Cardiac fibroblast (primary cell): ENCODE data around the gene ZNF207.

Experiments used
- DNase-seq, 2 donors: peaks; one replicate each; pipeline versions ENCODE4 v3.0.0 to v3.0.0-alpha.2; 2010; ENCODE audit warnings: low read depth in 2 of 2
- H3K4me3 ChIP-seq, 2 donors: replicated peaks in 1 of 2; 1 replicate in 1 of 2; 2 replicates in 1 of 2; pipeline ENCODE4 v1.5.1; 2011; ENCODE audit warnings: low read depth in 2 of 2, low read length in 2 of 2, mild to moderate bottlenecking in 2 of 2, moderate library complexity in 1 of 2
- TF ChIP-seq, protein P1 (sequence below): IDR thresholded peaks from one replicate; pipeline ENCODE4 v1.5.1; 2011; ENCODE audit warnings: low read depth, mild to moderate bottlenecking, low read length, inconsistent platforms

The ZNF207 gene

DNA sequence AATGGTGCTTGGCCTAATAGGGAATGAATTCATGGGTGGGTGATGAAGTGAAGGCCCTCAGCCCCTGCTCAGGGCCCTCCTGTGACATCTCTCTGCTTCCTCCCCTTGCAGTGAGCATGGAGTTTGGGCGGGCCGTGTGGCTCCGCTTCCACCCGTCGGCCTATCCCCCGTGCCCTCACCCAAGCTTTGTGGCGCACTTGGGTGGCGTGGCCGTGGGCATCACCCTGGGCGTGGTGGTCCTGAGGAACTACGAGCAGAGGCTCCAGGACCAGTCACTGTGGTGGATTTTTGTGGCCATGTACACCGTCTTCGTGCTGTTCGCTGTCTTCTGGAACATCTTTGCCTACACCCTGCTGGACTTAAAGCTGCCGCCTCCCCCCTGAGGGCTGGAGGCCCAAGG, 29.1 kb upstream of the ZNF207 start:
- TF ChIP-seq, protein P1, sequence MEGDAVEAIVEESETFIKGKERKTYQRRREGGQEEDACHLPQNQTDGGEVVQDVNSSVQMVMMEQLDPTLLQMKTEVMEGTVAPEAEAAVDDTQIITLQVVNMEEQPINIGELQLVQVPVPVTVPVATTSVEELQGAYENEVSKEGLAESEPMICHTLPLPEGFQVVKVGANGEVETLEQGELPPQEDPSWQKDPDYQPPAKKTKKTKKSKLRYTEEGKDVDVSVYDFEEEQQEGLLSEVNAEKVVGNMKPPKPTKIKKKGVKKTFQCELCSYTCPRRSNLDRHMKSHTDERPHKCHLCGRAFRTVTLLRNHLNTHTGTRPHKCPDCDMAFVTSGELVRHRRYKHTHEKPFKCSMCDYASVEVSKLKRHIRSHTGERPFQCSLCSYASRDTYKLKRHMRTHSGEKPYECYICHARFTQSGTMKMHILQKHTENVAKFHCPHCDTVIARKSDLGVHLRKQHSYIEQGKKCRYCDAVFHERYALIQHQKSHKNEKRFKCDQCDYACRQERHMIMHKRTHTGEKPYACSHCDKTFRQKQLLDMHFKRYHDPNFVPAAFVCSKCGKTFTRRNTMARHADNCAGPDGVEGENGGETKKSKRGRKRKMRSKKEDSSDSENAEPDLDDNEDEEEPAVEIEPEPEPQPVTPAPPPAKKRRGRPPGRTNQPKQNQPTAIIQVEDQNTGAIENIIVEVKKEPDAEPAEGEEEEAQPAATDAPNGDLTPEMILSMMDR: no peak

DNA sequence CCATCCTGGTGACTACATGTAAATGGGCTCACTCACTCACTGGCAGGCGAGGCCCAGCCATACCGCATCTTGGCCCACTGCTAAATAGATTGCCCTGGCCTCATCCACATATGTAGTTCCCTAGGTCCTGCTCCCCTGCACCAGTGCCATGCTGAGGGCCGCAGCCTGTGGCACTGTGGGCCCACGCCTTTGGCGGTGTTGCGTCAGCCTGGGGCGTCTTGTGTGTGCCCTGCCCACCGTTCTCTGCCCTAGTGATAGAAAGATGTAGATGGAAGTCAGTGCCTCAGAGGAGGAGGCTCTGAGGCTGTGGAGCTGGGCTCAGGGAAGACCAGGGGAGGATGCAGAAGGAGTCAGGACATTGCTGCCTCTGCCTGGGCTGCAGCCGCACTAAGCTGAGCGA, 26.9 kb upstream of the ZNF207 start:
- no peak overlapping the region for H3K4me3 ChIP-seq
- TF ChIP-seq, protein P1: no peak
- DNase-seq: no peak

More for the DNA sequence above, 29.1 kb upstream of the ZNF207 start:
- no peak for DNase-seq
- H3K4me3 ChIP-seq: no peak overlapping the region

DNA sequence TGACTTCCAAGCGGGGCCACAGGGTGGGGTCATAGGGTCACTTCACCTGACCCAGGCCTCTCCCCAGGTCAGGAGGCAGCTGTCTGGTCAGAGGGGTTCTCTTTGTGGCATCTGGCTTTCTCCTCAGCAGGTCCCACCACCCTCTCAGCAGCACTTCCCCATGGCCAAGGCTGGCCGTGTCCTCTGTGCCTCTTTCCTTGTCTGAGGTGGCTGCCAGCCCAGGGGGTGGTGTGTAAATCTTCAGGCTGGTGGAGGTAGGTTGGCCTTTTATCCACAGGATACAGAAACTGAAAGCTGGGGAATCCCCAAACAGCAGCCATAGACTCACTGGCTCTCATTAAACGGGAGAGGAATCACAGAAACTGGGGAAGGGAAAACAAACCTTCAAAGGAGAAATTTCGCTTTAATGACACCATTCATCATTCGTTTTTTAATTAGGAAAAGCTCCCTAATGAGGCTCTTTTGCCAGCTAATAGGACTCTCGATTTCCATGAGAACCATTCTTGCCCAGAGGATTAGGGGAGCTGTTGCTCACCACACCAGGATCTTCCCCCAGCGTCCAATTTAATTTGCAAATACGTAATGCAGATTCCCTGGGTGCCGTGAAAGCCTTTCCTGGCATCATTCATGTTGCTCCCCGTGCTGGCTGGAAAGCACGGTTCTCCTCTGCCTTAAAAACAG, 26.0 kb upstream of the ZNF207 start:
- peak in 1 of 2 donors; percentile 19 for DNase-seq
- H3K4me3 ChIP-seq: no peak overlapping the region
- TF ChIP-seq, protein P1: no peak

DNA sequence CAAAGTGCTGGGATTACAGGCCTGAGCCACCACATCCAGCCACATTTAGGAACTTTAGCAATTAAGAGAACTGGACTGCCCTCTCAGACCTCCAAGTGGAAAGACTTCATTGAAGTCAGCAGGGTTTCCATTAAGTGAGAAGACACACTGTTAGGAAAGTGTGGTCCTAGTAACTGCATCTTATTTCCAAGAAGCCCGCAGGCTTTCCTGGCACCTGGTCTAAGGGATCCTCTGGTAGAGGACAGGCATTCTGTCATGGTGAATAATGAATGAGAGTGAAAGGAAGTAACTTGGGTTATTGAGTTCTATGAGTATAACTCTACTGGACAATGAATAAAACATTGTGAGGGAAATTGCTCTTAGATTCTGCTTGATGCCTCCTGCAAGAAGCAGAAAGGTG, 22.0 kb upstream of the ZNF207 start:
- DNase-seq: no peak
- H3K4me3 ChIP-seq: no peak overlapping the region
- TF ChIP-seq, protein P1: no peak

DNA sequence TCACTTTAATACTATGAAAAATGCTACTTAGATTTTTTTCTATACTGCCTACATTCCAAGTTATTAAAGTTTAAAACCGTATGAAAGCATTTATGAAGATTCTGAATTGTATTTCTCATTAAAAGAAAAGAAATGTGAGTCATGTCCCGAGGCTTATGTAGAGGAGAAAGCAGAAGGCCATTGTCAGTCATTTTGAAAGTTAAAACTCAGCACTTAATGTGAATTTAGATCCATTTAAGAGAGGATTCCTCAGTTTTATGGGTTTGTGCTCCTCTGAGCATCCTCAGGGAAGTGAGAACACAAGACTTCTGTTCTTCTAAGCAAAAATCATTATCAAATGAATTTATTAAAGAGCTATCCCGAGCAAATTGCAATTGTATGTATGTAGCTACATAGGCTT, 19.8 kb upstream of the ZNF207 start:
- TF ChIP-seq, protein P1: no peak
- H3K4me3 ChIP-seq: no peak overlapping the region
- no peak for DNase-seq

DNA sequence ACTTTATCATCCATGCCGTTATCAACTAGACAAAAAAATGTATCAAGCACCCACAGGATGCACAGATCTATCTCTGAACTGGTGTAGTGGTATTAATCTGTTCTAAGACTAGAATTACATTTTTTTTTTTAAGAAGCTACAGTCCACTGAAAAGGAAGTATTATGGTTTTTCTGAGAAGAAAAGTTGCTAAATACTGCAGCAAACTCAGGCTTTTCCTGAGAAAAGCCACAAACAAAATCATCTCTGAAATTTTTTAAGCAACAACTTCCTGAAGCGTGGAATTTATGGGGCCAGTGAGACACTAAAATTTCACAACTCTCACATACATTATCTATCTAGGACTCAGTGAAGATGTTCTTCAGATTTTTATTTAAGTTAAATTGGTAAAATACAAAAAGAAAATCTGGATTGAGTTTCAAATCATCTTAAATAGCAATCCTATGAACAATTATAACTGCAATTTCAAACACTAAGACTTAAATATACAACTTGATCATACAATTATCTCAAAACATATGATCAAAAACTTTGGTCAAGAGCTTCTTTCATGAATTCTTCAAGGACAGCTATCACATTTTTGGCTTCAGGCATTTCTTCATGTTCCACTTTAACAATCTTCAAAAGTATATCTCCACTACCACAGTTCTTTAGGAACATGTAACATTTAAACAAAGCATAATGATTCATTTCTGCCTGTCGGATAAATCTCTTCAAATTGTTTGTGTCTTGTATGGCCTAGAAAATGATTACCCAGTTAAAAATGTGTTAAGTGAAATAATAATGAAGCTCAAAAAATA, 18.5 kb upstream of the ZNF207 start:
- no peak overlapping the region for H3K4me3 ChIP-seq
- no peak for DNase-seq
- TF ChIP-seq, protein P1: no peak
